ENCODE results near the gene DIDO1.
"Not testable (repeated sequence)": the region's sequence is repeated elsewhere in the genome, so short reads cannot be mapped to it uniquely, and the experiment has no call there.

DIDO1 gene

GRCh38 chr20:62875419-62876361, 50.6 kb downstream of the DIDO1 start:
- DNase-seq: no peak

DNA sequence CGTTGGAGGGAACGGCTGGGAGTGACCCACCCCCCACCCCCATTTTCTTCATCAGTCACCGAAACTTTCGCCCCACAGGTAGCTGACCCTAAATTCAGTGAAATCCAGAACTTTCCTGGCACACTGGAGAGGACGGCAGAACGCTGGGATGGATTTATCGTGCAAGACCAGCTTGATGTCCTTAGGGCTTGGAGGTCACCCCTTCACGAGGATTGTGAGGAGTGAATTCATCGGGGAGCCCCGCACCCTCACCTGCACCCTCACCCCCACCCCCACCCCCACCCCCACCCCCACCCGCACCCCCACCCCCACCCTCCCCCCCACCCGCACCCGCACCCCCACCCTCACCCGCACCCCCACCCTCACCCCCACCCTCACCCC, 51.4 kb downstream of the DIDO1 start:
- DNase-seq: no peak

DNA sequence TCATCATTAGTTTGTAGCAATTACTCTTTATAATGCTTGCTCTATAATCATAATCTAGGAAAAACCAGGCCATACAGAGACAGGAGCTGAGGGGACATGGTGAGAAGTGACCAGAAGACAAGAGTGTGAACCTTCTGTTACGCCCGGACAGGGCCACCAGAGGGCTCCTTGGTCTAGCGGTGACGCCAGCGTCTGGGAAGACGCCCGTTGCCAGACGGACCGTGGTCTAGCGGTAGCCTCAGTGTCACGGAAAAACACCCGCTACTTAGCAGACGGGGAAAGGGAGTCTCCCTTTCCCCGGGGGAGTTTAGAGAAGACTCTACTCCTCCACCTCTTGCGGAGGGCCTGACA, 52.6 kb downstream of the DIDO1 start:
- DNase-seq: not testable (repeated sequence)

- no peak for DNase-seq
Observed at GRCh38 chr20:62873280-62873679, 53.0 kb downstream of the DIDO1 start.

- DNase-seq: no peak
Observed at GRCh38 chr20:62872862-62873261, 53.4 kb downstream of the DIDO1 start.

- no peak for DNase-seq
Observed at GRCh38 chr20:62872184-62872847, 54.0 kb downstream of the DIDO1 start.

GRCh38 chr20:62864207-62864606, 62.1 kb downstream of the DIDO1 start:
- DNase-seq: no peak

GRCh38 chr20:62861726-62862336, 64.5 kb downstream of the DIDO1 start, which contains the start of gene TCFL5:
TSS of gene TCFL5 (minus strand) at chr20:62861822. CDS start at chr20:62861670, 152 bp downstream.
- DNase-seq: peak; percentile 96

GRCh38 chr20:62860924-62861691, 65.2 kb downstream of the DIDO1 start:
- peak; percentile 37 for DNase-seq

DNA sequence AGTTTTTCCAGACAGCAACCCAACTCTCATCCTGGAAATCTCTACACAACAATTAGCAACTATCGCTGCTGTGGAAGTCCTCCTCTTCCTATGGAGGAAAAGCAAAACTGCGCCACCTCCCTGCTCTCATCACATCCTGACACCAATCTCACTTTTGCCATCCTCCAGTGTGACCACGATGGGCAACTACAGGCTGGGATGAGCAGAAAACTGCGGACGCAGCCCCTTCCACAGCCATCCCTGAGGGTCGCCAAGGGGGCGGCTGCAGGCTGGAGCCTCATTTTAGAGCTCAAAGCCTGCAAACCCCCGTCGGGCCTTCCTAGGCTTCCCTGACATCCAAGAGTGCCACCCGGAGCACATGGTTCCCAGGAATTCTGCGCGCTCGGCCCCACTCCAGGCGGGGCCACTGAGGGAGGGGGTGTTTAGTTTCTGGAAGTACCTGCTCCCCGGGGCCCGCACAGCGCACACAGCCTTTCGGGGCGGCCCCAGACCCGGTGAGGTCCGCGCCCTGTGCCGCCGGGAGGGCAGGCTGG, 65.8 kb downstream of the DIDO1 start:
- no peak for DNase-seq

GRCh38 chr20:62859721-62860120, 66.6 kb downstream of the DIDO1 start:
- no peak for DNase-seq

DNA sequence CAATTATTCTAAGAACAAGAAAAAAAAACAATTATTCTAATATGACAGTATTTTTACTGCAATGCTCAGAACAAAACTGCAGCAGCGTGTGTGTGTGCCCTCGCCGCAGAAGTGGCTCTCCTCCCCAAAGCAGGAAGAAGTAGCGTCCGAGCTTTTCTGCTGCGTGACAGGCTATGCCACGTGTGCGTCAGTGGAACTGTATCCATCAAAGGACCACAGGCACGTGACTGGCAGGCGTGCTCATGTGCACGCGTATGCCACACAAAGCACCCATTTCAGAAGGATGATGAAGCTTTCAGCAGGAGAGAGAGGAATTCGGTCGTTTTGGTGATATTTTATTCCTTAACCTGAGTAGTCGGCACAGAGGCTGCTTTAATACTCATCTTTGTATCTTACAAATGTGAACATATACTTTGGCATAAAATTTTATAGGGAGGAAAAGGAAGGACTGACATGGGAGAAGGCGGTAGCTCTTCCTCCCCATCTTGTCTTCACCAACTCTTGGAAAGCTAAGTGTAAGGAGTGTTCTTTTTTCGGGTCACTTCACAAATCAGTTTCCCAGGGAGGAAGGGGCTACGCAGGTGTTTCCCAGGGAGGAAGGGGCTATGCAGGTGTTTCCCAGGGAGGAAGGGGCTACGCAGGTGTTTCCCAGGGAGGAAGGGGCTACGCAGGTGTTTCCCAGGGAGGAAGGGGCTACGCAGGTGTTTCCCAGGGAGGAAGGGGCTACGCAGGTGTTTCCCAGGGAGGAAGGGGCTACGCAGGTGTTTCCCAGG, 68.1 kb downstream of the DIDO1 start:
- no peak for DNase-seq

- DNase-seq: no peak
Observed at GRCh38 chr20:62856931-62857619, 69.2 kb downstream of the DIDO1 start.

GRCh38 chr20:62855120-62855519, 71.2 kb downstream of the DIDO1 start:
- DNase-seq: no peak

DNA sequence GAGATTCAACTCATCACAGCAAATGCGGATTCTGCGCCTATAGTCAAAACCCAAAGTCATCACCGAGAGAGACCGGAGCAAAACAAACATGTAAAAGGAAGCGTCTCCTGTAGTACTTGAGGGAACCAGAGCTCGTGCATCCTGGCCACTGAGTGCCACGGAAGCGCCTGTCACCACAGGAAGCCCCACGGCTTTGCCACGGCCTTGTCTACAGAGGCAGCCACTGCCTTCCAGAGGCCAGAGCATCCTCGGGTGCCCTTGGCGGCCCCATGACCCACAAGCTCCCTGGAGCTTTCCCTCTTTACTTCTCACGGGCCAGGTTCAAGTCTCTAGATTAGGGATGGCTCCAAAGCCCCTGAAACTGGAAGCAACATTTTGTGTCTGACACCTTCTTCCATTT, 72.2 kb downstream of the DIDO1 start:
- no peak for DNase-seq

DNA sequence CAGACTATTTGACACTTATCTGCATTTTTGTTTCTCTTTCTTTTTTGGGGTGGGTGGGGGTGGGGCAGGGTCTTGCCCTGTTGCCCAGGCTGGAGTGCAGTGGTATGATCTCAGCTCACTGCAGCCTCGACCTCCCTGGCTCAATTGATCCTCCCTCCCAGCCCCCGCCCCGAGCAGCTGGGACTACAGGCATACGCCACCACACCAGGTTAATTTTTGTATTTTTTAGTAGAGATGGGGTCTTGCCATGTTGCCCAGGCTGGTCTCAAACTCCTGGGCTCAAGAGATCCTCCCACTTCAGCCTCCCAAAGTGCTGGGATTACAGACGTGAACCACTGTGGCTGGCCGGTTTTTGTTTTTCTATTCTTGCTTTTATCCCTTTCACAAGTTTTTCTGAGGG, 73.0 kb downstream of the DIDO1 start:
- DNase-seq: not testable (repeated sequence)

- DNase-seq: no peak
Observed at GRCh38 chr20:62852841-62853240, 73.5 kb downstream of the DIDO1 start.

GRCh38 chr20:62852196-62852595, 74.1 kb downstream of the DIDO1 start:
- DNase-seq: no peak

- no peak for DNase-seq
Observed at GRCh38 chr20:62850333-62850974, 75.9 kb downstream of the DIDO1 start.

DNA sequence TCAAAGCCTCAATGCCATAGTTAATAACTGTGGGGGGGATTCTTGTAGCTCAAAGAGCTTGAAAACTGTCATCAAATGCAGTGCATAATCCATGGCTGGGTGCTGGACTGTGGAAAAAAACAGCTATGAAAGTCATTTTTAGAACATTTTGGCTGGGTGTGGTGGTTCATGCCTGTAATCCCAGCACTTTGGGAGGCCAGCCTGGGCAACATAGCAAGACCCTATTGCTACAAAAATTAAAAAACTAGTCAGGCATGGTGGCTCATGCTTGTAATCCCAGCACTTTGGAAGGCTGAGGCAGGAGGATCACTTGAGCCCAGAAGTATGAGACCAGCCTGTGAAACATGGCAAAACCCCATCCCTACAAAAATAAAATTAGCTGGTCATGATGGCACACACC, 76.9 kb downstream of the DIDO1 start:
- DNase-seq: no peak

DNA sequence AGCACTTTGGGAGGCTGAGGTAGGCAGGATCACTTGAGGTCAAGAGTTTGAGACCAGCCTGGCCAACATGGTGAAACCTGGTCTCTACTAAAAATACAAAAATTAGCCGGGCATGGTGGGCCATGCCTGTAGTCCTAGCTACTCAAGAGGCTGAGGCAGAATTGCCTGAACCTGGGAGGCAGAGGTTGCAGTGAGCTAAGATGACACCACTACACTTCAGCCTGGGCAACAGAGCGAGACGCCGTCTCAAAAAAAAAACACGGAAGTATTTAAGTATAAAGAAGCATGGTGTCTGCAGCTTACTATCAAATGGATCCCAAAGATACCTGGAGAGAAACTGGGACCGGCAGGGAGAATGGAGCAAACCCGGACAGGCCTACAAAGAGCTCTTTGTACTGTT, 77.4 kb downstream of the DIDO1 start:
- DNase-seq: not testable (repeated sequence)

Measured in T-helper 9 cell (primary cell).